GM19328 (cell line): ENCODE results near the gene GRHL1.
"Not testable (repeated sequence)": the region's sequence is repeated elsewhere in the genome, so short reads cannot be mapped to it uniquely, and the experiment has no call there.

ENCODE experiments used
- ATAC-seq: cut with Tn5 transposase; IDR thresholded peaks from one replicate; pipeline ENCODE4 v1.9.1; 2021; ENCODE audit warnings: mild to moderate bottlenecking, moderate library complexity; ENCODE audit not compliant: unreplicated experiment

The GRHL1 gene

DNA sequence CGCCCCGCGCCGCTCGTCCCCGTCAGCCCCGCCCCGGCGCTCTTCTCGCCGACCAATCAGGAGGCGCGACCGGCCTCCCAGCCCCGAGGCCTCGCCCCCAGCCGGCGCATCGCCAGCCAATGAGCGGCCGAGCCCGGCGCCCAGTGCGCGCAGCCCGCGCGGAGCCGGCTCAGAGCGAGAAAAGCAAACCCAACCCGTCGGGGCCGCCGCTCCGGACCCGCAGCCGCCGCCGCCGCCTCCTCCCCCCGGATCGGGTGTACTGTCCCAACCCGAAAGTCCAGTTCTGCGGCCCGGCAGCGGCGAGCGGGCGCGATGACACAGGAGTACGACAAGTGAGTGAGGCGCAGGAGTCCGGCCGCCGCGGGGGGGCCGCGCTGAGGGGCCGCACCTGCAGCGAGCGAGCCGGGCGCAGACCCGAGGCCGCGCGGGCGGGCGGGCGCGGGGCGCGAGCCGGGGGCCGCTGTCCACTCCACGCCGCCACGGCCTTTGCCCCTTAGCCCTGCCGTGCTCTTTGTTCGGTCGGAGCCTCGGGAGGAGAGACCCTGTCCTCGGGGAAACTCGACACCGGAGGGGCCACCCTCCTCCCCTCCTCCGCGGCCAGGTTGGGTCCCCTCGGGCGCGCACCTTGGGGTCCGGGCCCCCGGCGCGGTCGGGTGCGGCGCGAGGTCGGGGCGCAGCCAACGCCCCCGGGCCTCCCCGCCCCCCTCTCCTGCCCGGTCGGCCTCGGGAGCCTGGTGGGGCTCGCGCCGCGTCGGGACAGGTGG is at the start of gene GRHL1:
TSS of gene GRHL1 (plus strand) at position 172 of the 764 bp plus-strand sequence. CDS start at position 313, 141 bp downstream.
- peak; percentile 97 for ATAC-seq

- ATAC-seq = no peak
Measured at GRCh38 chr2:9905413-9905812, 46.1 kb upstream of the GRHL1 start.

GRCh38 chr2:9907402-9907801 is 44.1 kb upstream of the GRHL1 start:
- ATAC-seq = no peak

DNA sequence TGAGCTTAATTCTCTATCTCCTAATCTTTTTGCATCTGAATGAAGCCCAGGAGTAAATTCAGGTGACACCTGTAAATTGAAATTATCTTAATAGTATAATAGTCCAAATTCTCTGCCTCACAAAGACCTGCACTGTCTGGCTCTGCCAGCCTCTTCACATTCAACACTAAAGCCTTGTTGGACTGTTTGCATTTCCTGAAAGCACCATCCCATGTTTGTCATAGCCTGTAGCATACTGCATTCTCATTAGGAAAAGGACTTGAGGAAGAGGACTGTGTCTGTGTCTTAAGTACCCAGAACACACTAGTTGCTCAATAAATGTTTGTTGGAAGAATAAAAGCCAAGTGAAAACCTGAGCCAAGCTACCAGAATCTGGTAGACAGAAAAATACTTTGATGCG is 42.9 kb upstream of the GRHL1 start:
- ATAC-seq = no peak

DNA sequence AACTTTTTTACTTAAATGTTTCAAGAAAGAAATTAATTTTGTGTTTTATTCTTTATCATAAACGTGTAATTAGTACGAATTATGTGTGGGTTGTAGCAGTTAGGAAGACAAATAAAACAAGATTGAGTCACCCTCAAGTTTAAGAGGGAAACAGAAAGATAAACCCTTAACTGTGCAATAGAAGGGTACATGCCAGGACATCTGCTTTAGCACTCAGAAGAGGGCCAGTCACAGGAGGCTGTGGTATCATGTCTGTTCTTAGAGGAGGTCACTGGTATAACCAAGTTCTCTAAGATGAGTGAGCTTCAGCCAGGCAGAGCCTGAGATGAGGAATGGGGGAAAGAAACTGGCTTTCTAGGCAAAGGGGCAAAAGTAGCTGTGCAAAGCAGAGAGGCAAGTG is 42.4 kb upstream of the GRHL1 start:
- no peak for ATAC-seq

GRCh38 chr2:9910699-9911098 is 40.8 kb upstream of the GRHL1 start:
- ATAC-seq = no peak

- no peak for ATAC-seq
Measured at GRCh38 chr2:9912468-9912867, 39.0 kb upstream of the GRHL1 start.

DNA sequence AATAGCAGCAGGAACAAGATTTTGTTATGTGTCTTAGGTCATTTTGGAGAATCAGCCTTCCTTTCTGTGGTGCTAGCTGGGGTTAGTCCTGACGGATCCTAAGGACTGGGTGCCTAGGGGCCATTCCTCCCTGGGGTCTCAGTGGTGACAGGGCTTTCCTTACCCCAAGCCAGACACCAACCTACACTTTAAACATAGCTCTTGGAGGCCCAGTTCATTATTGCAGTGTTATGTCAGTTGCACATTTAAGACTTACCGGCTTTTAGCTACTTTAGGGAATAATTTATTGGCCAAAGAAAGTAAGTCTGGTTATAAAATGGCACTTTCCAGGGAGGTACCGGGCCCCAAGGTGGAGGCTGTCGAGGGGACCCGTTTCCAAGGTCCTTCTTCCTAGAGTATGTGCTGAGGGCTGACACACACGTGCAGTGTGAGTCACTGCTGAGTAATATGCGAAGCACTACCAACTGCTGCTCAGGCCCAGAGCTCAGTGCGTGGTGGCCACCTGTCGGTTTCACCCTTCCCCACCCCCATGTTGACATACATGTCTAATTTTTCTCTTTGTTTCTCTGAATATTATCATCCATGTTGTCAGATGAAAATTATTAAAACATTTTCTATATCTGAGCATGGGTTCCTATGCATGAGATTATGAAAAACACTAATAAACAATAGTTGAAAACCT is 37.0 kb upstream of the GRHL1 start:
- ATAC-seq = peak; percentile 98

DNA sequence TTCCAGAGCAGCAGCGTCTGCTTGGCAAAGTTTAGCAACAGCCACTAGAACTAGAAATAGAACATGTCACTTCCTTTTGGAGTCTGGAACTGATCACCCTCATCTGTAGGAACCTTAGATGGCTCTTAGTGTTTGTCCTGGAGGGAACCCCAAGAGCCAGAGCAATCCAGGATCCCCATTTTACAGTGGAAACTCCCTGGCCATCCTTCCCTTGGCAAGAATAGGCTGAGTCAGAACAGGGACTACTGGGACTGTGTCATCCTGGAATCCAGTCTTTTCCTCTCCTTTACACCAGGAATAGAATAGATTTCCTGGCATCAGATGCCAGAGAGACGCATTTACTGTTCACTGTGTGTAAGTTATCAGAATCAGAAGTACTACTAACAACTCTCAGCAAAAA is 33.2 kb upstream of the GRHL1 start:
- no peak for ATAC-seq

DNA sequence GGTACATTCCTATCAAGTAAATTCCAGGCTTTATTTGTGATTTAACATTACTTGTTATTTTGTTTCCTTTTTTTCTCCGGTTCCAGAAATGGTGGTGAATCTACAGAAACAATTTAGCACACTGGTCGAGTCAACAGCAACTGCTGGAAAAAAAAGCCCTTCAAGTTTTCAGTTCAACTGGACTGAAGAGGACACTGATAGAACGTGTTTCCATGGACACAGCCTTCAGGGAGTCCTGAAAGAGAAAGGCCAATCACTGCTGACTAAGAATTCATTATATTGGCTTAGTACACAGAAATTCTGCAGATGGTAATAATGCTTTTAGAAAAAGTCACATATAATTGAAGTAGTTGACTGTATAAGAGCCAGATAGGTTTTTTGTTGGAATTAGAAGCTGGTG is 32.0 kb upstream of the GRHL1 start:
- no peak for ATAC-seq

- not testable (repeated sequence) for ATAC-seq
Measured at GRCh38 chr2:9927020-9927419, 24.5 kb upstream of the GRHL1 start.

GRCh38 chr2:9937258-9937657 is 14.2 kb upstream of the GRHL1 start:
- ATAC-seq = no peak

GRCh38 chr2:9937968-9938367 is 13.5 kb upstream of the GRHL1 start:
- ATAC-seq = no peak

GRCh38 chr2:9939587-9940485 is 11.7 kb upstream of the GRHL1 start:
- no peak for ATAC-seq

GRCh38 chr2:9941196-9941995 is 10.1 kb upstream of the GRHL1 start:
- ATAC-seq = no peak

DNA sequence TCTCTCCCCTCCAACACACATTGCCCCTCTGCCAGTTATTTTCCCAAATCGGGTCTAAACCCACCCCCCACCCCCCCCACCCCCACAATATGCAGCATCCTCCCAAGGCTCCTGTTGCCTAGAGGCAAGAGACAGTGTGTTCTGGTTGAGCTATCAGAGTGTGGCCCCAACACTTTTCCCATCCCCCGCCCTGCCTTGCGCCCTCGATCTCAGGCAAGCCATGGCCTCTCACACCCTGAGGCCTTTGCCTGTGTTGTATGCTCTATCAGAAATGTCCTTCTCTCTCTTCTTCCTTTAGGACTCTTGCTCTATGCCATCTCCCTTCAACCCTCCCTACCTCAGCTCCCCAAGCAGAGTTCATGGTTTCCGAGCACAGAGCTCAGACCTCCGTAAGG is 9.5 kb upstream of the GRHL1 start:
- no peak for ATAC-seq

- ATAC-seq = no peak
Measured at GRCh38 chr2:9944330-9944758, 7.1 kb upstream of the GRHL1 start.

GRCh38 chr2:9945596-9945995 is 5.9 kb upstream of the GRHL1 start:
- no peak for ATAC-seq

DNA sequence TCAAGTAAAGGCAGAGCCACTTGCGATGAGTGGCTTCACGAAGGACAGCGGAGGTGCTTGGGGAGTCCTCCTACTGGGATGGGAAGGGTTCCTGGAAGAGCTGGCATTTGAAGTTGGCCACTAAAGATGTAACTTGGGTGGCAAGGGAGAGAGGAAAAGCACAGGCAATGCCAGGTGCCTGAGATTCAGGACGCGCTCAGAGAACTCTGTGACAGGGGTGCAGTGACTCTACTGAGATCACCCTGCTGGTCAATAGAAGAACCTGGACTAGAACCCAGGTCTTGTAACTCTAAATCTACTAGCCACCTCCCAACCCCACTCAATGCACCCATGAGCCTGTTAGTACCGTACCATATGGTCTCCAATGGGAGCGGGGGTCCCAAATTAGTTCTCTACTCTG is 5.4 kb upstream of the GRHL1 start:
- ATAC-seq = no peak

DNA sequence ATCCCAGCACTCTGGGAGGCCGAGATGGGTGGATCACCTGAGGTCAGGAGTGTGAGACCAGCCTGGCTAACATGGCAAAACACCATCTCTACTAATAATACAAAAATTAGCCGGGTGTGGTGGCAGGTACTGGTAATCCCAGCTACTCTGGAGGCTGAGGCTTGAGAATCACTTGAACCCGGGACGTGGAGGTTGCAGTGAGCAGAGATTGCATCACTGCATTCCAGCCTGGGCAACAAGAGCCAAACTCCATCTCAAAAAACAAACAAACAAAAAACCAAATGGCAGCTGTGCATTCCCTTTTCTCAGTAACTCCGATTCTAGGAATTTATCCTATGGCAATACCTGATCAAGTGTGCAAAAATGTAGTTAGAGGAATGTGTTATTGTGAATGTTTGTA is 4.7 kb upstream of the GRHL1 start:
- ATAC-seq = no peak

GRCh38 chr2:9948721-9949120 is 2.8 kb upstream of the GRHL1 start:
- no peak for ATAC-seq
